ENCODE results near the gene ARHGAP9. TPM values are rescaled to one million over a fixed set of nuclear protein-coding genes. Genes with fewer than 3 reads are reported as not detected.

The ARHGAP9 gene
- total and polyA plus RNA-seq, 10 donors = 148 to 400 (median 238) TPM

- Histone ChIP-seq H3K4me1 (peaks cover 31 to 53% (median 43%) of the 10 kb centered on the region in 6 donors), H3K27me3 (replicated peaks in 1 of 7) (peaks cover 0 to 29% (median 13%) of the 10 kb centered on the region in 7 donors), H3K36me3 (peaks cover 0 to 8% (median 0%) of the 10 kb centered on the region in 6 donors), H3K9me3 (no peaks in the 10 kb centered on the region), H3K4me3 (peak overlapping the region; percentile 43 to 91 (median 58)), H3K27ac (peak overlapping the region in 5 of 8 donors; percentile 68 to 80 (median 77))
- TF ChIP-seq POLR2A (IDR thresholded peaks at IDR 0.05) (no peak), POLR2AphosphoS5 (IDR thresholded peaks at IDR 0.05) (no peak), CTCF (IDR thresholded peaks at IDR 0.05 in 8 of 11, conservative IDR thresholded peaks at IDR 0.05 in 3 of 11) (no peak)
- 0 to 2% (median 0%) methylated on average over 9 of the region's 9 CpGs for WGBS, 5 donors
- DNase-seq = no peak
- intact Hi-C loops (cut with DNase I; ENCODE audit: low total_unique reads) = no loop called here
Measured at GRCh38 chr12:57461917-57462250, 17.8 kb downstream of the ARHGAP9 start.

GRCh38 chr12:57461276-57461916 lies 18.3 kb downstream of the ARHGAP9 start:
- H3K27me3 ChIP-seq (replicated peaks in 1 of 7) = peaks cover 0 to 29% (median 13%) of the 10 kb centered on the region in 7 donors
- no peak for TF ChIP-seq CTCF (IDR thresholded peaks at IDR 0.05 in 8 of 11, conservative IDR thresholded peaks at IDR 0.05 in 3 of 11)
- TF ChIP-seq POLR2A (IDR thresholded peaks at IDR 0.05) = no peak
- TF ChIP-seq POLR2AphosphoS5 (IDR thresholded peaks at IDR 0.05) = no peak
- 0 to 3% (median 1%) methylated on average over 27 to 32 of the region's 32 CpGs for WGBS, 5 donors
- peak; percentile 88 for DNase-seq
- intact Hi-C loops (cut with DNase I; ENCODE audit: low total_unique reads) = no loop called here
- no peaks in the 10 kb centered on the region for H3K9me3 ChIP-seq
- H3K4me3 ChIP-seq = peak overlapping the region; percentile 43 to 91 (median 58)
- H3K4me1 ChIP-seq = peaks cover 31 to 55% (median 43%) of the 10 kb centered on the region in 6 donors
- peaks cover 0 to 3% (median 0%) of the 10 kb centered on the region in 6 donors for H3K36me3 ChIP-seq
- H3K27ac ChIP-seq = peak overlapping the region in 4 of 8 donors; percentile 68 to 80 (median 78)

- TF ChIP-seq CTCF (IDR thresholded peaks at IDR 0.05 in 8 of 11, conservative IDR thresholded peaks at IDR 0.05 in 3 of 11) (peak in 1 of 11 experiments; percentile 8), POLR2AphosphoS5 (IDR thresholded peaks at IDR 0.05) (no peak)
- DNase-seq = peak; percentile 84
- peak overlapping the region in 7 of 8 donors; percentile 43 to 91 (median 60) for H3K4me3 ChIP-seq
- H3K27ac ChIP-seq = peak overlapping the region in 2 of 8 donors; percentile 7 to 8
- whole genome bisulfite sequencing, 5 donors = 1 to 4% (median 2%) methylated on average over 6 to 19 of the region's 19 CpGs
- peaks cover 31 to 60% (median 45%) of the 10 kb centered on the region in 6 donors for H3K4me1 ChIP-seq
- intact Hi-C loops (cut with DNase I; ENCODE audit: low total_unique reads) = no loop called here
- H3K27me3 ChIP-seq (replicated peaks in 1 of 7) = peaks cover 0 to 29% (median 13%) of the 10 kb centered on the region in 7 donors
- no peaks in the 10 kb centered on the region for H3K36me3 ChIP-seq
- H3K9me3 ChIP-seq = no peaks in the 10 kb centered on the region
Measured at GRCh38 chr12:57460841-57461275, 18.8 kb downstream of the ARHGAP9 start.

DNA sequence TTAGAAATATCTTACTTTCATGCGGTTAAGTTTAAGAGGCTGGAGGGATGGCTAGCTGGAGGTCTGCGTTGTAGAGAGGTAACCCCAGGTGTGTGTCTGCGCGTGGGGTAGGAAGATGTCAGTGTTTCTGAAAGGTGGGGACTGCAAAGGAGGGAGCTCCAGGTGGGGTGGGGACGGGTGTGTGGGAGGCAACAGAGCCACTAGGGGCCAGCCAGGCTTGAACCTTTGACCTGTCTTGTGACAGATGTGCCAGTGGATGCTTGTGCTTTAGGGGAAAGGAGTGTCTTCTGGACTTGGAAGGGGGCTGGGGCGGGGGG lies 19.2 kb downstream of the ARHGAP9 start:
- peaks cover 0 to 29% (median 13%) of the 10 kb centered on the region in 7 donors for H3K27me3 ChIP-seq (replicated peaks in 1 of 7)
- peak overlapping the region in 4 of 8 donors; percentile 8 to 90 (median 86) for H3K27ac ChIP-seq
- peaks cover 31 to 65% (median 46%) of the 10 kb centered on the region in 6 donors for H3K4me1 ChIP-seq
- TF ChIP-seq CTCF (IDR thresholded peaks at IDR 0.05 in 8 of 11, conservative IDR thresholded peaks at IDR 0.05 in 3 of 11) (no peak), POLR2A (IDR thresholded peaks at IDR 0.05) (no peak), POLR2AphosphoS5 (IDR thresholded peaks at IDR 0.05) (no peak)
- H3K4me3 ChIP-seq = peak overlapping the region in 7 of 8 donors; percentile 60 to 91 (median 66)
- H3K9me3 ChIP-seq = no peaks in the 10 kb centered on the region
- intact Hi-C loops (cut with DNase I; ENCODE audit: low total_unique reads) = no loop called here
- peak; percentile 81 for DNase-seq
- 0 to 5% (median 4%) methylated on average over 5 to 6 of the region's 6 CpGs for WGBS, 5 donors
- H3K36me3 ChIP-seq = no peaks in the 10 kb centered on the region
